Type B pancreatic cell (in vitro differentiated cells): ENCODE measurements around the gene FBXO30. TPM values are rescaled to one million over a fixed set of nuclear protein-coding genes. Genes with fewer than 3 reads are reported as not detected.

Experiments
- DNase-seq: peaks from one replicate; pipeline ENCODE4 v3.0.0; 2021; ENCODE audit warnings: mixed read lengths; ENCODE audit not compliant: unreplicated experiment; ENCODE audit errors: extremely low spot score
- H3K27ac Mint-ChIP-seq: 2 replicates; pipeline ENCODE4 v1.8.0; 2021; ENCODE audit warnings: mild to moderate bottlenecking, mixed read lengths
- H3K27me3 Mint-ChIP-seq: 2 replicates; pipeline ENCODE4 v1.8.0; 2021; ENCODE audit warnings: mixed read lengths
- H3K36me3 Mint-ChIP-seq: 2 replicates; pipeline ENCODE4 v1.8.0; 2021; ENCODE audit warnings: mixed read lengths
- H3K4me1 Mint-ChIP-seq: one replicate; pipeline ENCODE4 v1.8.0; 2021; ENCODE audit warnings: mixed read lengths; ENCODE audit not compliant: unreplicated experiment
- H3K4me3 Mint-ChIP-seq: 2 replicates; pipeline ENCODE4 v1.8.0; 2021; ENCODE audit warnings: mild to moderate bottlenecking, mixed read lengths
- H3K9me3 Mint-ChIP-seq: 2 replicates; pipeline ENCODE4 v1.8.0; 2021; ENCODE audit warnings: mixed read lengths
- total RNA-seq: library from RNA; stranded (reverse); gene quantifications from 2 replicates; pipeline ENCODE4 v1.2.1, GENCODE V29; 2021; ENCODE audit warnings: low replicate concordance
- TF ChIP-seq, protein P1 (sequence below): fragments of 200-600 bp; sonication (generic); conservative IDR thresholded peaks from 2 replicates; pipeline ENCODE4 v1.5.0; 2021; ENCODE audit warnings: antibody characterized with exemption, mild to moderate bottlenecking

FBXO30 gene
- total RNA-seq, 1 donor from 2014 or later: 11.6 TPM

- Mint-ChIP-seq H3K4me1 (peaks cover 9% of the 10 kb centered on the region), H3K27ac (no peak overlapping the region), H3K27me3 (no peaks in the 10 kb centered on the region), H3K4me3 (no peak overlapping the region), H3K9me3 (no peaks in the 10 kb centered on the region), H3K36me3 (no peaks in the 10 kb centered on the region)
- DNase-seq: no peak
- TF ChIP-seq, protein P1, sequence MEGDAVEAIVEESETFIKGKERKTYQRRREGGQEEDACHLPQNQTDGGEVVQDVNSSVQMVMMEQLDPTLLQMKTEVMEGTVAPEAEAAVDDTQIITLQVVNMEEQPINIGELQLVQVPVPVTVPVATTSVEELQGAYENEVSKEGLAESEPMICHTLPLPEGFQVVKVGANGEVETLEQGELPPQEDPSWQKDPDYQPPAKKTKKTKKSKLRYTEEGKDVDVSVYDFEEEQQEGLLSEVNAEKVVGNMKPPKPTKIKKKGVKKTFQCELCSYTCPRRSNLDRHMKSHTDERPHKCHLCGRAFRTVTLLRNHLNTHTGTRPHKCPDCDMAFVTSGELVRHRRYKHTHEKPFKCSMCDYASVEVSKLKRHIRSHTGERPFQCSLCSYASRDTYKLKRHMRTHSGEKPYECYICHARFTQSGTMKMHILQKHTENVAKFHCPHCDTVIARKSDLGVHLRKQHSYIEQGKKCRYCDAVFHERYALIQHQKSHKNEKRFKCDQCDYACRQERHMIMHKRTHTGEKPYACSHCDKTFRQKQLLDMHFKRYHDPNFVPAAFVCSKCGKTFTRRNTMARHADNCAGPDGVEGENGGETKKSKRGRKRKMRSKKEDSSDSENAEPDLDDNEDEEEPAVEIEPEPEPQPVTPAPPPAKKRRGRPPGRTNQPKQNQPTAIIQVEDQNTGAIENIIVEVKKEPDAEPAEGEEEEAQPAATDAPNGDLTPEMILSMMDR: no peak
Observed at GRCh38 chr6:145818796-145819195, 4.2 kb upstream of the FBXO30 start.

DNA sequence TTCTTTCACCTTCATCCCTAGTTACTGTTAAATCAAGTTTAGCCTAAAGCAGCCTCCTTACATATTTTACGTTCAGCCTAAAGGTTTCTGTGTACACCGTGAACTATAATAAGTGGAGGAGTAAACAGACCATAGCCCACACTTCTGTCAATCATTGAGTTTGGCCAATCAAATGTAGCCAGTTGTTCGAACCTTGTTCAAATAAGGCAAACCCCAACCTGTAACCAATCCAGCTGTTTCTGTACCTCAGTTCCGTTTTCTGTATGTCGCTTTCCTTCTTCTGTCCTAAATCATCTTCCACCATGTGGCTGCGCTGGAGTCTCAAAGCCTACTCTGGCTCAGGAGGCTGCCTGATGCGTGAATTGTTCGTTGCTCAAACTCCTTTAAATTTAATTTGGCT, 1.8 kb upstream of the FBXO30 start:
- Mint-ChIP-seq H3K36me3 (no peaks in the 10 kb centered on the region), H3K9me3 (no peaks in the 10 kb centered on the region), H3K27ac (peak overlapping the region; percentile 94), H3K4me1 (peaks cover 13% of the 10 kb centered on the region), H3K27me3 (no peaks in the 10 kb centered on the region), H3K4me3 (peak overlapping the region; percentile 95)
- DNase-seq: no peak
- TF ChIP-seq, protein P1: no peak

- H3K9me3 Mint-ChIP-seq: no peaks in the 10 kb centered on the region
- peak overlapping the region; percentile 95 for H3K4me3 Mint-ChIP-seq
- no peaks in the 10 kb centered on the region for H3K36me3 Mint-ChIP-seq
- DNase-seq: peak; percentile 73
- H3K27ac Mint-ChIP-seq: peak overlapping the region; percentile 94
- no peaks in the 10 kb centered on the region for H3K27me3 Mint-ChIP-seq
- TF ChIP-seq, protein P1: peak; percentile 11
- peaks cover 21% of the 10 kb centered on the region for H3K4me1 Mint-ChIP-seq
Observed at GRCh38 chr6:145815309-145816274, 997 bp upstream of the FBXO30 start.

- no peaks in the 10 kb centered on the region for H3K27me3 Mint-ChIP-seq
- no peak for DNase-seq
- peak overlapping the region; percentile 93 for H3K4me3 Mint-ChIP-seq
- TF ChIP-seq, protein P1: no peak
- no peaks in the 10 kb centered on the region for H3K36me3 Mint-ChIP-seq
- no peaks in the 10 kb centered on the region for H3K9me3 Mint-ChIP-seq
- H3K4me1 Mint-ChIP-seq: peaks cover 27% of the 10 kb centered on the region
- H3K27ac Mint-ChIP-seq: peak overlapping the region; percentile 85
Observed at GRCh38 chr6:145814035-145814500, 527 bp downstream of the FBXO30 start.

- Mint-ChIP-seq H3K4me3 (peak overlapping the region; percentile 93), H3K27me3 (no peaks in the 10 kb centered on the region), H3K36me3 (peaks cover 2% of the 10 kb centered on the region), H3K9me3 (no peaks in the 10 kb centered on the region), H3K27ac (peak overlapping the region; percentile 85), H3K4me1 (peaks cover 27% of the 10 kb centered on the region)
- DNase-seq: no peak
- TF ChIP-seq, protein P1: no peak
Observed at GRCh38 chr6:145813285-145814034, 1.1 kb downstream of the FBXO30 start.
